ENCODE results near the gene CSRP1.

Gene CSRP1

DNA sequence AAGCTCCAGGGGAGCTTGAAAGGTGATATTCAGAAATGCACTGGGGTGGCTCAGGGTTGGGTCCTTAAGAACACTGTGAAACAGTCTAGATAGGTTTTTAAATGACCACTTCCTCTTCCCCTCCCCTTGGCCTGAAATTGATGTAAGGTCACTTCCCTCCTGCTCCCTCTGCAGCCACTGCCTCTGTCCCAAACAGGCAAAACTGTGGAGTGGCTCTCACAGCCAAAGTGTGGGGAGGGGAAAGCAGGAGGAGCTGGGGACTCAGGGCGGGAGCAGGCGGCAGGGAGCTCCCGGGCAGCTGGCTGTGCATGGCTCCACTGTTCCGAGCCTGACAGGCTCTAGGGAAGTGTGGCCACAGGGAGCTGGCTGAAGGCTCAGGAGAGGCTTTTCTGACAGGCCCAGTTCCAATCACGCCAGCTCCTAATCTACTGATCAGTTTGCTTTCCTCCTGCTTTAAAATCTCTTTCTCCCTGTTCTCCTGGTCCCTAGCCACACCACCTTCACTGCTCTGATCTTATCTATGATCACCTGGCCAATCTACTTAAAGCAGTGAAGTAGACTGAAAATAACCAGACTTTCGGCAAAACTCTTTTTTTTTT, 5.1 kb upstream of the CSRP1 start:
- no peak for DNase-seq

- DNase-seq: no peak
Observed at GRCh38 chr1:201511396-201511940, 4.5 kb upstream of the CSRP1 start.

- DNase-seq: no peak
Observed at GRCh38 chr1:201510734-201511133, 3.8 kb upstream of the CSRP1 start.

GRCh38 chr1:201509601-201510374, 2.9 kb upstream of the CSRP1 start:
- DNase-seq: no peak

- no peak for DNase-seq
Observed at GRCh38 chr1:201508809-201509208, 1.9 kb upstream of the CSRP1 start.

DNA sequence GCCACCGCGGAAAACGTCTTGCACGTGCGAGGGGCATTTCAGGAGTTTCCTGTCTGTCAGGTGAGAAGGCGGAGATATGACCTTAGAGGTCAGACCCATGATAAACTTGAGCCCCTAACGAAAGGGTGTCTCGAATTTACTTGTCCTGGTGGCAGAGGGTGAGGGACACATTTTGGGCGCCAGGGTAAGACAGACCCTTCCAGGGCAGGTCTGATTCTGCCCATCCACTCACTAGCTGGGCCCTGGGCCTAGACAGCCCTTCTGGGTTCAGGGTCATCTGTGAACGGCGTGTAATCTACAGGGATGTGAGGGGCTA, 395 bp upstream of the CSRP1 start:
- no peak for DNase-seq

DNA sequence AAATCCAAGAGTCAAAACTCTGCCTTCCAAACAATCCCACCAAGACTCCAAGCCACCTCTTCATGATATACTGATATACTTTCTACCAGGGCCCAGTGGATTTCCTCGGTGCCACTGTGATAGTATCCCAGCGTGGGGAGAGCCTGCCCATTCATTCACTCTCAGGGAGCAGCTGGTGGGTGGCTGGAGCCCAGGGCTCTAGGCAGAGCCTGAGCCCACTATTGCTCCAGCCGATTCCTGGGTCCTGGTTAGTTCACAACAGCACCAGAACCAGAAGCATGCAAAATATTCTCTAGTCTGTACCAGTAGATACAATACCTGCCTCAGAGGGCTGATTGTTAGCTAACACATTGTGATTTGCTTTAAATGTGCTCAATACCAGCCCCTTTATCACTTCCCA, 831 bp downstream of the CSRP1 start:
- no peak for DNase-seq

DNA sequence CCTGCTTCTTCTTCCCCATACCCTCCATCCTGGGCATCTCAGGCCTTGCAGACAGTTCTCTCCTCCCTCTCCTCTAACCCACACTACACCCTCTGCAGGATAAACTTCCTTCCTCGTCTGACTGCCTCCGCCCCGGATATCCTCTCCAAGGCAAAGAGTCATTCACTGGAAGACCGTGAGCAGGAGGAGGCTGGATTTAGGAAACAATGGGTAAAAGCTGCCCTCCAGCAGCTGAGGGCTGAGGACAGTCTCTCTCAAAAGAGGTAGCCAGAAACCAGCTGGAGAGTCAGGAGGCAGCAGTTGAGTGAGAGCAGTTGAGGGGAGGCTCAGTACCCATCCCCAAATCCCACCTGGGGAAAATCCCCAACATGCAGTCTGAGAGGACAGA, 1.4 kb downstream of the CSRP1 start:
- DNase-seq: no peak

- no peak for DNase-seq
Observed at GRCh38 chr1:201504799-201505502, 2.0 kb downstream of the CSRP1 start.

DNA sequence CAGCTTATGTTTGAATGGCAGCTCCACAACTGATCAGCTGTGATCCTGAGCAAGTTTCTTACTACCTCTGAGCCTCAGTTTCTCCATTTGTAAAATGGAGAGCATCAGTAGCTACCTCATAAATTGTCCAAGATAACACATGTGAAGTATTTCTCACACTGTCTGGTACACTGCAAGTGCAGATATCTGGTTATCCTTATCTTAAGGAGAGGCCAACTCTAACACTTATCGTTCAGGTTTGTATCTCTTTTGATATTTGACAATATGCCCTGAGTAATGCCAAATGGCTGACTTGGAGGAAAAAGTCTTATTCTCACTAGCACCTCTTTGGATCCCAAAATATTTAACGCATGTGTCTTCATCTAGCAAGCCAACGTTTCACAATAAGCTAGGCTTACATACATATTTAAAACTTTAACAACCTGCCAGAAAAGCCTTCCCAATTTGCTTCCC, 2.7 kb downstream of the CSRP1 start:
- DNase-seq: no peak

DNA sequence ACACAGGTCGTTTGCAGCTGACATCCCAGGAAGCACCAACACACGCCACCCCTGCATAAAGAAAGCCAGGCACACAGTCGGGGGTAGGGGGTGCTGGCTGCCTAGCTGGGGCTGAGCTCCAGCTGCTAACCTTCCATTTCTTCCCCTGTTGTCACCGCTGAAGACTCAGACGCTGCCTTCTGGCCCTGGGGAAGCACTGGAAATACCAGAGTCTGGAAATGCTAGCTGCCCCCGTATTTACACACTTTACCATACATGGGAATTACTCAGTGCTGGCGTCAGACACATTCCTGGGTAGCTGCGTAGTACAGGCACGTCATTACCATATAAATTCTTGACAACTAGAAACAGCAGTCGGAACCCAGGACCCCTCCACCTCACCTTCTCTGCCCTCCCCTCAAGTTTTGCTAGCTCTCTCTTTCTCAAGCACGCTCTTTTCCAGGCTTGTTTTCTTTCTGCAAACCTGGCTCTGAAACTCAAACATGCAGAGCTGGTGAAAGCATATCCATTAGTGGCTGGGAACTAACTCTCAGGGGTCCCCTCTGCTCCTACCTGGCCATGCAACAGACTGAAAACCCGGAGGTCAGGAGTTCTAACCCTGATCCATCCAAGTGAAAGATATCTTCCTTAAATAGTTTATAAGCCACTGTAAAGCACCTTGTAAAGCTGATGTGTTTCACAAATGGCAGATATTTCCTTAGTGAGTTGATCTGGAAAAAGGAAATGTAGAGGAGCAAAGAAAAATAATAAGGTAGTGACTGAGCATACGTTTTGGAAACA, 3.3 kb downstream of the CSRP1 start:
- DNase-seq: no peak

DNA sequence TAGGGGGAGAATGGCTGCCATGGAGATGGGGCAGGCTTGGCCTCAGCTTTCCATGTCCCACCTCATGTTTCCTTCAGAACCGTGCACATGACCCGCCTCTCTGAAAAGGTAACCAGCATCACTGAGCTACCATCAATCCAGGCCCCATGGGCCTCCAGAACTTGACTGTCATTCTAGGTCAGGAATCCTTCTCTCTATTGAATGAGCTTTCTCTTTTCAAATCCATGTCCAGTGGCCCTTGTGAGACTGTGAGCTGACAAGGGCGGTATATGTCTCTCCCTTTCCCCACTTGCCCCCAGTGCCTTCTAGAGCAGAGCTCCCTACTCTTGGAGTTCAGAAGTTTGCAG, 4.4 kb downstream of the CSRP1 start:
- DNase-seq: no peak

- no peak for DNase-seq
Observed at GRCh38 chr1:201501812-201502510, 5.0 kb downstream of the CSRP1 start.

DNA sequence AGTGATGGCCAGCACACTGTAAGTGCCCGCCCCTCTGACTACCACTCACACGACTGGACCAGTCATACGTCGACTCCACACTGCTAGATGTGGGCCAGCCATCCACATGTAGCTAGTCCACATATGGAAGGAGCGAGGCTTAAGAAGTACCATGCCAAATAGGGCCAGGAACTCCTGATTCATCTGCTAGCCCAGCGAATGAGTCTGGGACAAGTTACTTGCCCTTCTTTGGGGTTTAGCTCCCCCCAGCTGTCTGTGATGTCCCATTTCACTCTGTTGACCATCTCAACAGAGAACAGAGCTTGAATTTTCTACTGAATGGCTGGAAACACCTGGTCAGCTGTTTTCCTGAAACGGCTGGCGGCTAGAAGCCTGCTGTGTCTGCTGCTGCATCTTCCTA, 5.8 kb downstream of the CSRP1 start:
- DNase-seq: no peak

DNA sequence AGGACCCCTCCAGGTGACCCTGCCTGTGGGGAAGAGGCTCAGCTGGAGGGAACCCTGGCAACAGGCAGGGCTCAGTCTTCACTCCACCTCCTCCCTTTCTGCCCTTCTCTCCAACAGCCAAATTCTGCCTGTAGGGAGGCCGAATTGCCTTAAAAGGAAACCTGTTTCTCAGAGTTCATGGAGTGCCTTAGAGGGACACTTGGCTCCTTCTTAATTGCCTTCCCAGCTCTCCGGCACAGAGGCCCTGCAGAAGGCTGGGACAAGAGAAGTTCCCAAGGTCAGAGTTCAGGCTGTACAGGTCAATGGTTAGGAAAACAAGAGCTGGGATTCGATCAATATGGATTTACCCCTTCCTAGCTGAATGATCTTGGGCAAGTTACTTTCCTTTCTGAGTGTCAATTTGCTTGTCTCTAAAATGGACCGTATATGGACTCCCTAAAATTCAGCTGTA, 6.2 kb downstream of the CSRP1 start:
- DNase-seq: no peak

- DNase-seq: no peak
Observed at GRCh38 chr1:201499795-201500669, 6.9 kb downstream of the CSRP1 start.

DNA sequence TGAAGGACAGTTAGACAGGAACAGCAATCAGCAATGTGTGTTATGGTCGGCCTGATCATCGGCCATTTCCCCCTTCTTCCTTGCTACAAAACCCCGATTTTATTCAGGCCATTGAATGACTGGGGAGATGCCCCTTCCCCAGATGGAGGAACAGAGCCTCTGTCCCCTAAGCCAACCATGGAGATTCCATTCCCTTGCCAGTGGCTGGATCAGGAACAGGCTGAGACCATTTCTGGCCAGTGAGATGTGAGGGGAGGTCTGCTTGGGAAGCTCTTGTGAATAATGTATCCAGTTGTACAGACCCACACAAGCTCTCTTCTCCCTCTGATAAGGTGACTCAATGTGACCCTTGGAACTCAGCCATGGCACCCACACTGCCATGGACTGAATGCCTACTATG, 7.7 kb downstream of the CSRP1 start:
- no peak for DNase-seq

DNA sequence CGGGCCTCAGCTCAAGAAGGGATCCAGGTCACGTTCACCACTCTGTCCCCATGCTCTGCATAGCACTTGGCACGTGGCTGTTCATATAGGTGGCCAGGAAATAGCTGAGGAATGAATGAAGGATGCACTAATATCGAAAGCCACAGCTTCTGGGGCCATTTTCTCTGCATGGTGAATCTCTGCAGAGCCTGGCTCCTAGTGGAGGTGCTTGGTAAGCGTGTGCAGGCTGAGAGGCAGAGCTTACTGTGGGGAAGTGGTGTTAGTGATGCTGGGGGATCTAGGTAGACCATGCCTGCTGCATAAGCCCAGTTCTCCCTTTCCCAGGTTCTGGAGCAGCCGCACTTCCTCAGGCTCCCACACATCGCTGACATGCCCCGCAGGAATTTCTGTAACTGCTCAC, 8.3 kb downstream of the CSRP1 start:
- no peak for DNase-seq

- DNase-seq: no peak
Observed at GRCh38 chr1:201497935-201498509, 8.9 kb downstream of the CSRP1 start.

- no peak for DNase-seq
Observed at GRCh38 chr1:201496296-201496690, 10.6 kb downstream of the CSRP1 start.
